GM21786 (cell line): Measurements from ENCODE around the gene PPFIBP2.

ENCODE experiments used
- ATAC-seq: cut with Tn5 transposase; IDR thresholded peaks from one replicate; pipeline ENCODE4 v1.9.1; 2021; ENCODE audit not compliant: unreplicated experiment

Gene PPFIBP2

GRCh38 chr11:7524462-7525235 lies 10.8 kb downstream of the PPFIBP2 start:
- no peak for ATAC-seq

- ATAC-seq = no peak
Observed at GRCh38 chr11:7525424-7525823, 11.6 kb downstream of the PPFIBP2 start.

- peak; percentile 33 for ATAC-seq
Observed at GRCh38 chr11:7527029-7527428, 13.2 kb downstream of the PPFIBP2 start.

GRCh38 chr11:7528514-7529049 lies 14.8 kb downstream of the PPFIBP2 start:
- no peak for ATAC-seq

GRCh38 chr11:7530013-7530640 lies 16.3 kb downstream of the PPFIBP2 start:
- ATAC-seq = no peak

GRCh38 chr11:7531011-7531410 lies 17.2 kb downstream of the PPFIBP2 start:
- ATAC-seq = peak; percentile 21

GRCh38 chr11:7532405-7533145 lies 18.8 kb downstream of the PPFIBP2 start:
- no peak for ATAC-seq

- ATAC-seq = peak; percentile 30
Observed at GRCh38 chr11:7533199-7534041, 19.6 kb downstream of the PPFIBP2 start.

- peak; percentile 61 for ATAC-seq
Observed at GRCh38 chr11:7534042-7534378, 20.2 kb downstream of the PPFIBP2 start.

GRCh38 chr11:7536100-7536499 lies 22.3 kb downstream of the PPFIBP2 start:
- no peak for ATAC-seq

GRCh38 chr11:7537265-7537664 lies 23.5 kb downstream of the PPFIBP2 start:
- ATAC-seq = no peak

GRCh38 chr11:7538031-7538430 lies 24.2 kb downstream of the PPFIBP2 start:
- no peak for ATAC-seq

GRCh38 chr11:7538466-7539454 lies 25.0 kb downstream of the PPFIBP2 start:
- no peak for ATAC-seq

- no peak for ATAC-seq
Observed at GRCh38 chr11:7540830-7541555, 27.2 kb downstream of the PPFIBP2 start.

- no peak for ATAC-seq
Observed at GRCh38 chr11:7543302-7543701, 29.5 kb downstream of the PPFIBP2 start.

GRCh38 chr11:7544021-7544420 lies 30.2 kb downstream of the PPFIBP2 start:
- ATAC-seq = no peak

- no peak for ATAC-seq
Observed at GRCh38 chr11:7545611-7546010, 31.8 kb downstream of the PPFIBP2 start.

GRCh38 chr11:7546324-7546791 lies 32.6 kb downstream of the PPFIBP2 start:
- ATAC-seq = no peak

- ATAC-seq = no peak
Observed at GRCh38 chr11:7547687-7548086, 33.9 kb downstream of the PPFIBP2 start.
